Ishikawa (cell line): ENCODE measurements around the gene DDB1.
A peak's percentile ranks its signal among the peaks of the same experiment; 100 is the strongest.

Experiments
- CEBPB ChIP-seq: IDR thresholded peaks from 2 replicates; pipeline ENCODE4 v1.6.1; 2012
- CREB1 ChIP-seq: IDR thresholded peaks from 2 replicates; pipeline ENCODE4 v1.6.1; 2012; ENCODE audit warnings: low read depth
- EGR1 ChIP-seq: IDR thresholded peaks from 2 replicates; pipeline ENCODE4 v1.6.1; 2012
- EP300 ChIP-seq: IDR thresholded peaks from 2 replicates; pipeline ENCODE4 v1.6.1; 2012; ENCODE audit warnings: borderline replicate concordance
- FOXM1 ChIP-seq: IDR thresholded peaks from 2 replicates; pipeline ENCODE4 v1.6.1; 2012; ENCODE audit warnings: low read depth, borderline replicate concordance
- NFIC ChIP-seq: IDR thresholded peaks from 2 replicates; pipeline ENCODE4 v1.6.1; 2012
- RAD21 ChIP-seq: IDR thresholded peaks from 2 replicates; pipeline ENCODE4 v1.6.1; 2012; ENCODE audit warnings: low read depth
- TAF1 ChIP-seq: IDR thresholded peaks from 2 replicates; pipeline ENCODE4 v1.6.1; 2012; ENCODE audit warnings: low read depth, mild to moderate bottlenecking
- TCF12 ChIP-seq: IDR thresholded peaks from 2 replicates; pipeline ENCODE4 v1.6.1; 2012; ENCODE audit warnings: low read depth
- TEAD4 ChIP-seq: IDR thresholded peaks from 2 replicates; pipeline ENCODE4 v1.6.1; 2012
- YY1 ChIP-seq: IDR thresholded peaks from 2 replicates; pipeline ENCODE4 v1.6.1; 2012; ENCODE audit warnings: low read depth
- ZBTB7A ChIP-seq: IDR thresholded peaks from 2 replicates; pipeline ENCODE4 v1.6.1; 2012; ENCODE audit warnings: low read depth
- TF ChIP-seq, protein P1 (sequence below): IDR thresholded peaks from 2 replicates; pipeline ENCODE4 v1.6.1; 2012
- TF ChIP-seq, protein P2 (sequence below): IDR thresholded peaks from 2 replicates; pipeline ENCODE4 v1.6.1; 2012
- TF ChIP-seq, protein P3 (sequence below): IDR thresholded peaks from 2 replicates; pipeline ENCODE4 v1.6.1; 2012; ENCODE audit warnings: low read depth, mild to moderate bottlenecking

Gene DDB1

DNA sequence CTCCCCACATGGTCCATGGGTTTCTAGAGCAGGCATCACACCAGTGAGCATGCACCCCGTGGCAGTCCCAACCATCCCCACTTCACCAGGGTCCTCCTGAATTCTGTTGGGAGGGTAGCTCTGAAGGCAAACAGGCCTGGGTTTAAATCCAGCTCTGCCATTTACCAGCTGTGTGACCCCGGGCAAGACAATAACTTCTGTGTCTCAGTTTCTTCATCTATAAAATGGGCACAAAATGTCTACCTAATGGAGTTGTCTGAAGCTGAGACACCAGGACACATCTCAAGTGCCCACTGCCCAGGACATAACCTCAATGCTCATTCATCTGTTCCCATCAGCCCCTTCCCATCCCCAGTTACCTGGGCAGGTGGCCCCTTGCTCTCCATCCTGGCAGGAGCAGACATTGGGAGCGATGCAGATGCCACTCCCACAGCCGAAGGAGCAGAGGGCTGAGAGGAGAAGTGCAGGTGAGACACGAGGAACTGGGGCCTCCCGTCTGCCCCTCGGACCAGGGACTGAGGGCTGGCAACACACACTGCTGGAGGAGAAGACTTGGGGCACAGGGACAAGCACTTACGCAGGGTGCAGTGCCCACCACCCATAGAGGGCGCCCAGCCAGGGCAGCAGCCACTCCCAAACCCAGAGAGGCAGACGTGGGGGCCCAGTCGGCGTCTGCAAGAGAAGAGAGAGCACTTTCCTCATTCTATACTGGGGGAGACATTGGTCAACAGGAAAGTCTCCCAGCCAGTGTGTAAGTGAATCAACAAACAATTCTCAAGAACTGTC lies 41.8 kb downstream of the DDB1 start:
- TF ChIP-seq EGR1 (no peak), ZBTB7A (no peak), TAF1 (no peak), TEAD4 (no peak), CREB1 (no peak), CEBPB (no peak), YY1 (no peak), EP300 (no peak), RAD21 (no peak), TCF12 (no peak), NFIC (no peak)
- TF ChIP-seq, protein P1, sequence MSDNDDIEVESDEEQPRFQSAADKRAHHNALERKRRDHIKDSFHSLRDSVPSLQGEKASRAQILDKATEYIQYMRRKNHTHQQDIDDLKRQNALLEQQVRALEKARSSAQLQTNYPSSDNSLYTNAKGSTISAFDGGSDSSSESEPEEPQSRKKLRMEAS, result no peak
- TF ChIP-seq, protein P2, sequence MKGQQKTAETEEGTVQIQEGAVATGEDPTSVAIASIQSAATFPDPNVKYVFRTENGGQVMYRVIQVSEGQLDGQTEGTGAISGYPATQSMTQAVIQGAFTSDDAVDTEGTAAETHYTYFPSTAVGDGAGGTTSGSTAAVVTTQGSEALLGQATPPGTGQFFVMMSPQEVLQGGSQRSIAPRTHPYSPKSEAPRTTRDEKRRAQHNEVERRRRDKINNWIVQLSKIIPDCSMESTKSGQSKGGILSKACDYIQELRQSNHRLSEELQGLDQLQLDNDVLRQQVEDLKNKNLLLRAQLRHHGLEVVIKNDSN, result no peak
- TF ChIP-seq, protein P3, sequence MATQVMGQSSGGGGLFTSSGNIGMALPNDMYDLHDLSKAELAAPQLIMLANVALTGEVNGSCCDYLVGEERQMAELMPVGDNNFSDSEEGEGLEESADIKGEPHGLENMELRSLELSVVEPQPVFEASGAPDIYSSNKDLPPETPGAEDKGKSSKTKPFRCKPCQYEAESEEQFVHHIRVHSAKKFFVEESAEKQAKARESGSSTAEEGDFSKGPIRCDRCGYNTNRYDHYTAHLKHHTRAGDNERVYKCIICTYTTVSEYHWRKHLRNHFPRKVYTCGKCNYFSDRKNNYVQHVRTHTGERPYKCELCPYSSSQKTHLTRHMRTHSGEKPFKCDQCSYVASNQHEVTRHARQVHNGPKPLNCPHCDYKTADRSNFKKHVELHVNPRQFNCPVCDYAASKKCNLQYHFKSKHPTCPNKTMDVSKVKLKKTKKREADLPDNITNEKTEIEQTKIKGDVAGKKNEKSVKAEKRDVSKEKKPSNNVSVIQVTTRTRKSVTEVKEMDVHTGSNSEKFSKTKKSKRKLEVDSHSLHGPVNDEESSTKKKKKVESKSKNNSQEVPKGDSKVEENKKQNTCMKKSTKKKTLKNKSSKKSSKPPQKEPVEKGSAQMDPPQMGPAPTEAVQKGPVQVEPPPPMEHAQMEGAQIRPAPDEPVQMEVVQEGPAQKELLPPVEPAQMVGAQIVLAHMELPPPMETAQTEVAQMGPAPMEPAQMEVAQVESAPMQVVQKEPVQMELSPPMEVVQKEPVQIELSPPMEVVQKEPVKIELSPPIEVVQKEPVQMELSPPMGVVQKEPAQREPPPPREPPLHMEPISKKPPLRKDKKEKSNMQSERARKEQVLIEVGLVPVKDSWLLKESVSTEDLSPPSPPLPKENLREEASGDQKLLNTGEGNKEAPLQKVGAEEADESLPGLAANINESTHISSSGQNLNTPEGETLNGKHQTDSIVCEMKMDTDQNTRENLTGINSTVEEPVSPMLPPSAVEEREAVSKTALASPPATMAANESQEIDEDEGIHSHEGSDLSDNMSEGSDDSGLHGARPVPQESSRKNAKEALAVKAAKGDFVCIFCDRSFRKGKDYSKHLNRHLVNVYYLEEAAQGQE, result no peak

DNA sequence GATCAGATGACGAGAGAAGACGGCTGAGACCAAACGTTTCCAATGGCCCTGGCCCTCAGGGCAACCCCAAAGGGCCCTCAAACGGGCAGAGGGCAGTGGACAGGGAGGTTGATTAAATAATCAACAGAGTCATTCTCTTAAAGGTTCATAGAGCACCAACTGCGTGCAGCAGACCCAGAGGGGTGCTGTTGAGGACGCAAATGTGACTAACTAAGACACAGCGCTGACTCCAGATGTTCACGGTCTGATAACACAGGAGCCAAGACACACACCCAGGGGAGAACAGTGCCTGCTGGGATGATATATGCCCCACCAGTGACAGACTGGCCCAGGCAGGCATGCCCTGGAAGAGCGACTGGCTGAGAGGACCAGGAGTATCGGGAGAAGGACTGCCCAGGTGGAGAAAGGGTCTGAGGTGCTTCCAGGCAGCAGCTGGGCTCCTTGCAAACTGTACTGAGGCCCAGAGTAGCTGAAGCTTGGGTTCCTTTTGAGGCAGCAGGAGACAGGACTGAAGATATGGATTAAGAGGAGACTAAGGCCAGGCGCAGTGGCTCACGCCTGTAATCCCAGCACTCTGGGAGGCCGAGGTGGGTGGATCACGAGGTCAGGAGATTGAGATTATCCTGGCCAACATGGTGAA lies 45.4 kb downstream of the DDB1 start:
- TF ChIP-seq TAF1 (no peak), TEAD4 (no peak)
- TF ChIP-seq, protein P3, result no peak

DNA sequence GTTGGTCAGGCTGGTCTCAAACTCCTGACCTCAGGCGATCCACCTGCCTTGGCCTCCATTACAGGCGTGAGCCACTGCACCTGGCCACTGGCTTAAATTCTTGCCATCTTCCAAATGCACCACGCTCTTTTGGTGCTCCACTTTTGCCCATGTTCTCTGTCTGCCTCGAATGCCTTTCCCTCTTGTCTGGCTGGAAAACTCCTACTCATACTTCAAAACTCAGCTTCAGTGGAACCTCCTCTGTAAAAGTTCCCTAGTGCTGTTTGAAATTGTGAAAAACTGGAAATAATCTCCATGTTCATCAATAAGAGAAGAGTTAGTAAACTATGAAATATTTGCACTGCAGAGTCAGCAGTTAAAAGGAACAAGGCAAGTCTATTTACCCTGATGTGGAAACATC lies 49.3 kb downstream of the DDB1 start:
- TF ChIP-seq ZBTB7A, result no peak
- no peak for TF ChIP-seq EP300
- TF ChIP-seq TEAD4, result no peak
- no peak for TF ChIP-seq NFIC
- TF ChIP-seq, protein P1, result no peak
- no peak for TF ChIP-seq EGR1
- no peak for TF ChIP-seq FOXM1
- no peak for TF ChIP-seq TAF1
- TF ChIP-seq TCF12, result no peak
- no peak for TF ChIP-seq CEBPB
- no peak for TF ChIP-seq CREB1
- TF ChIP-seq YY1, result no peak
- TF ChIP-seq RAD21, result no peak
- TF ChIP-seq, protein P2, result no peak
- TF ChIP-seq, protein P3, result no peak

DNA sequence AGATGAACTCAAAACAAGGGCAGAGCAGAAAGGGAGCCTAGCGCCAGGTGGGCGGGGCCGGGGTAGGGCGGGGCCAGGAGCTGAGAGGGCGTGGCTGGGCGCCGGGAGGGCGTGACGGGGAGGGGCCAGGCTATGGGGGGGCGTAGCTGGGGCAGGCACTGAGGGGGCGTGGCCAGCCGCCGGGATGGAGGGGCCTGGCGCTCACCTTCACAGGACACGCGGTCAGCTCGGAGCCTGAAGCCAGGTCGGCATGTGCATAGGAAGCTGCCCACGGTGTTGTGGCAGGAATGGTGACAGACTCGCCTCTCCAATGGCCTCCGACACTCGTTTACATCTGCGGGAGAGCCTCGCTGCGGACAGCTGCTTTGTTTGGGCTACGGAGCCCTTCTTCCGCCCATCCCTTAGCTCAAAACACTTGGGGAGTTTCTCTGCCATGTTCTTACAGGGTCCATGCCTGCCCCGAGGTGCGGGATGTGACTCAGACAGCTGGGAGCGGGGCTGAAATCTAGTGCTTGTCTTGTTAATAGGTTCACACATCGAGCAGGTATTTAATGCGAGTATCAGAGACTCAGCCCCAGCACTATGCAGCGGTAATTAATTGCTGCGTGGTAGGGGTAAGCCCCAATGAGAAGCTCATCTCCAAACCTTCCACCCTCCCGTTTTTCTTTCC lies 51.2 kb downstream of the DDB1 start:
- TF ChIP-seq, protein P1, result peak; percentile 93
- TF ChIP-seq FOXM1 (no peak), YY1 (no peak), EGR1 (no peak)
